ENCODE results near the gene MRTFA.
"Not testable (repeated sequence)": the region's sequence is repeated elsewhere in the genome, so short reads cannot be mapped to it uniquely, and the experiment has no call there.

The MRTFA gene

DNA sequence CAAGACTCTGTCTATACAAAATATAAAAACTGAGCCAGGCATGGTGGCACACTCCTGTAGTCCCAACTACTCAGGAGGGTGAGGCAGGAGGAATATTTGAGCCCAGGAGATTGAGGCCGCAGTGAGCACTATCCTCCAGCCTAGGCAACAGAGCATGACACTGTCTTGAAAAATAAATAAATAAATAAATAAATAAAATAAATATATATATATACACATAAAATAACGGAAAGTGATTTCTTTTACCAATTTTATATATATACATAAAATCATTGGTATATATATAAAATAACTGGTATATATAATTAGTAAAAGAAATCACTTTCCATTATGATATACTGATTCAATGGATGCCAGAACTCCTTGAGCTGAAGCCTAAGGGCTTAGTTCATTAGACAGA, 91.8 kb downstream of the MRTFA start:
- DNase-seq, result no peak

GRCh38 chr22:40542821-40543540, 93.5 kb downstream of the MRTFA start:
- no peak for DNase-seq

DNA sequence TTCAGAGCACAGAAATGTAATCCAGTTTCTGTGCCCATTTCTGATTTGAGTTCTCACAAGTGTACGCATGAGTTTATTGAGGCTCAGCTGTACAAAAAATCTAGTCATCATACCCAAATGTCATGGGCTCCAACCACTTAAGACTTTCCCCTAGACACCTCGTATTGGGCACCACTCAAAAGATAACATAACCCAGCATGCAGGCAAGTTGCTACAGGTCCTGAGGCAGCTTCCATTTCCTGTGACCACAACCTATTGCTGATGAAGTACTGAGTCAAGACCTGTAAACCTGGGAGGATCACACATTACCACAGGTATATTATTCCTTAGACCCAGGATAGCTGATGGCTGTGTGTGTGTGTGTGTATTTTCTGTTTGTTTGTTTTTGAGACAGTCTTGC, 95.2 kb downstream of the MRTFA start:
- DNase-seq, result no peak

DNA sequence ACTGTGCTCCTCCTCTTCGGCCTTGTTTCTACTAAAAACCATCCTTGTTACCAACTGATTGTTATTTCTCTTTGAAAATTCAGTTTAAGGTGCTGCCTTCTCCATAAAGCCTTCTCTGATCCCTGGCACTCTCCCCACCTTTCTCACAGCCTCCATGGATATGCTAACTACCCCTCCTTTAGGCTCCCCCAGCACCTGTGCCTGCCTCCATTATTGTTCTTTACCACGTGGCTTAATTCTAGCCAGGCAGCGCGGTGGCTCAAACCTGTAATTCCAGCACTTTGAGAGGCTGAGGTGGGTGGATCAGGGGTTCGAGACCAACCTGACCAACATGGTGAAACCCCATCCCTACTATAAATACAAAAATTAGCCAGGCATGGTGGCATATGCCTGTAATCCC, 96.3 kb downstream of the MRTFA start:
- no peak for DNase-seq

DNA sequence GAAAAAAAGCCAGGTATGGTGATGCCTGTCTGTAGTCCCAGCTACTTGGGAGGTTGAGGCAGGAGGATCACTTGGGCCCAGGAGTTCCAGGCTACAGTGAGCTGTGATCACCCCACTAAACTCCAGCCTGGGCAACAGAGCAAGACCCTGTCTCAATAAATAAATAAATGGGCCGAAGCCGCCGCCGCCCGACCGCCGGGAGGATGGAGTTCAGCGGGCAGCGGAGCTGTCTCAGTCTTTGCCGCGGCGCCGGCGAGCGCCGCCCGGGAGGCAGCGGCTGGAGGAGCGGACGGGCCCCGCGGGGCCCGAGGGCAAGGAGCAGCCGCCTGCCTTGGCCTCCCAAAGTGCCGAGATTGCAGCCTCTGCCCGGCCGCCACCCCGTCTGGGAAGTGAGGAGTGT, 100.4 kb downstream of the MRTFA start:
- not testable (repeated sequence) for DNase-seq

DNA sequence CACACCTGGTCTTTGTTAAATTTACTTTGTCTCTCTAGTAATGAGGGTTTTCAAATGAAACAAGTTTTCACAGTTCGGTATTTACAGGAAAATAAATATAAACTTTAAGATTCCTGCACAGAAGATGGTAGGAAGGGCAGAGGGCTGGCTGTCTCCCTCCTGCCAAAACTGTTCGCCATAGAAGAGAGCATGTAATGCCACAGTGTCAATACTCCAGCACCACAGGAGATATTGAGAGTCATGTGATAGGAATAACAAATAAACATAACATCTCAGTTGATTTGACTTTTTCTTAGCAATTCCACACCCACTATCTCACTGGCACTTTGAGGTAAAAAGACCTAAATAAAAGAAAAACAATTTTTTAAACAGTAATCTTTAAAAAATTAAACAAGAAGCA, 100.9 kb downstream of the MRTFA start:
- DNase-seq, result no peak

- no peak for DNase-seq
Observed at GRCh38 chr22:40535189-40535512, 101.4 kb downstream of the MRTFA start.

DNA sequence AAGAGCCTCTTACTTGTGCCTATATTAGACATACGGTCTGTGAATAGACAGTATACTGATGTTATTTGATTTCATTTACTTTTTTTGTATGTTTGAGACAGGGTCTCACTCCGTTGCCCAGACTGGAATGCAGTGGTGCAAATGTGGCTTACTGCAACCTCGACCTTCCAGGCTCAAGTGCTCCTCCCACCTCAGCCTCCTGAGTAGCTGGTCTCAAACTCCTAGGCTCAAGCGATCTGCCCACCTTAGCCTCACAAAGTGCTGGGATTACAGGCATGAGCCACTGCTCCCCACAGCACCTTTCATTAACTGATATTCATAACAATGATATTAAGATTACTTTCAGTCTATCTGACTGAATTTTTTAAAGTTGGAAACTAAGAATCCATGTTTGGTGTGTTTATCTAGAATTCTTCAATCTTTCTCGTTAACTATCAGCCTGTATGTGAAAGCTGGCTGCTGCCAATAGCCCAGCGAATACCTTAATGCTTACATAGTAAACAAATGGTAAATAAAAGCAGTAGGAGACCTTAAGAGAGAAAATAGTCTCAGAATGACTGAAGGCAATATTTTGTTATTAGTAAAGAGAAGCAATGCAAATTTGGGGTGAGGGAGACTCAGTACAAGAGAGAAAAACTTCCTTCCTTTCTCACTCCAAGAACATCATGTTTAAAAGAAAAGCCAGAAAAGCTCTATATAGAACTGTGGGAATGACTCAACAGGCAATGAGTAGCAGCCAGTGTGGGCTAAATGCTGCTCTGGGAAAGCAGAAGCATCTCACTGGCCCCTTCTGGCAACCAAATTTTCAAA, 101.9 kb downstream of the MRTFA start:
- DNase-seq, result no peak

GRCh38 chr22:40533712-40534378, 102.7 kb downstream of the MRTFA start:
- DNase-seq, result no peak

DNA sequence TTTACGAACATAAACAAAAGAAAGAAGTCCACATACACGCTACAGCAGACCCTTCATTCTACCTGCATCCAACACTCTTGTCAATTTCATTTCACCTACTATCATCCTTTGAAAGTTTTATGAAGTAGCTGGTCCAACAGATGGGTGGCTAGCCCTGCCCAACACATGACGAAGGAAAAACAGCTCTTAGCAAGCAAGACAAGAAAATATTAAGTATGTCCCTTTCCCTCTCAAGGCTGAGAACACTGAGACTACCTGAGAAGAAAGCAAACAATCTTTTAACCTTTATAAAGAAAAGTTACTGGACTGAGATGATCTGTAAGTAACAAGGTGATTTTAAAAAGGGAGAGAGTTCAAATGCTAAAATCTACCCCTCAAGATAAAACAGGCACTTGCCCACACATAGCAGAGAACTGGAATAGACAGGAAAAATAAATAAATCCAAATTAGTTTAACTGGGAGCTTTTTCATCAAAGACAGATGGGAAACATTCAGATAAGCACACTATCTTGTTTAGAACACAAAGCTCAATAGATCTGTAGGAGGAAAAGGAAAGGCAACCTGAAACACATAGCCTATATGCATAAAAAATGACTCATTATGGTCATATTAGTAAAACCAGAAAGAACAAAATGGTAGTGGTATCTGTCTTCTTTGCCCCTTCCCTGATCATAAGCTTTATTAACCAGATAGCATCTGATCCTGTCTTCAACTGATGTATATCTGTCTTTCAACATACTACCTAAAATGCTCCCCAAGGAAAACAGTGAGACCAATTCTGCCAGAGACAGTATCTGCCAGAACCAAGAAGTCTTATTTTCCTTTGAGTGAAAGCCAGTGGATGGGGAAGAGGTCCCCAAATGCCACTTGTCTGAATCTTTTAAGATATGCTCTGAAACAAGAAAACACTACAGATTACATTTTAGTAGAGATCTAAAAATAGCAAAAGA, 104.3 kb downstream of the MRTFA start:
- no peak for DNase-seq

DNA sequence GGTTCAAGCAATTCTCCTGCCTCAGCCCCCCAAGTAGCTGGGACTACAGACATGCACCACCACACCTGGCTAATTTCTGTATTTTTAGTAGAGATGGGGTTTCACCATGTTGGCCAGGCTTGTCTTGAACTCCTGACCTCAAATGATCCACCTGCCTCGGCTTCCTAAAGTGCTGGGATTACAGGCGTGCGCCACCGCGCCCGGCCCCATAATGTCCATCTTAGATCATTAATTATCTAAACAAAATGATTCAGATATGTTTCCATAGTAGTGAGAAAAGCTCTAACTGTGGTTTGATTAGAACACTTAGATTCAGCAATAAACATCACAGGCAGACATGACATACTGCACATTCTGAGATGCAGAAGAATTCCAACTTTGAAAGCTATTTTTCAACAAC, 106.1 kb downstream of the MRTFA start:
- not testable (repeated sequence) for DNase-seq

DNA sequence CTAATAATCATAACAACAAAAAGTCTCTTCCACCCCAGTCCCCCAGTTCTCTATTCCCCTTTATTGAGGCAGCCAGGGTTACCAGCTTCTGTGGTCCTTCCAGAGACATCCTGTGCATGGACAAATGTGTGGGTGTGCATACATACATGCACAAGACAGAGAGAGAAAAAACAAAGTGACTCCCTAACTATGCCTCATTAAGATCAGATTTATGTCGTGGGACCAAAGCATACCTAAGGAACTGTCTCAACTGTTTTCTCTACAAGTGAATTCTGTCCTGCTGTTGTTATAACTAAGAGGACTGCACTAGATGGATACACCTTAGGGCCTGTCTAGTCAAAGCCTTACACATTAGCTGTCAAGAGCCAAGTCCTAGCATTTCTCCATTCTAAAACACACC, 106.7 kb downstream of the MRTFA start:
- DNase-seq, result no peak

DNA sequence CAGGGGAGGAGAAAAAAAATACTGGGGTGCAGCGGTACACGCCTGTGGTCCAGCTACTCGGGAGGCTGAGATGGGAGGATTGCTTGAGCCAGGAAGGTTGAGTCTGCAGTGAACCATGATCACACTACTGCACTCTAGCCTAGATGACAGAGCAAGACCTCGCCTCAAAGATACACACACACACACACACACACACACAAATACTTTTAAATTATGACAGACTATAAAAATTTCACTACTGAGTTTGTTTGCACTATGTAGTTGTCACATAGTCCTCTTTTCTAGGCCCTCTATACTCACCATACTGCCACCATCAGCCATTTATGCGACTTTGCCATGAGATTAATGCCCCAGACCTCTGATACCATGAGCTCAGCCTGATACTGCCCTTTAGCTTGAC, 109.6 kb downstream of the MRTFA start:
- no peak for DNase-seq

DNA sequence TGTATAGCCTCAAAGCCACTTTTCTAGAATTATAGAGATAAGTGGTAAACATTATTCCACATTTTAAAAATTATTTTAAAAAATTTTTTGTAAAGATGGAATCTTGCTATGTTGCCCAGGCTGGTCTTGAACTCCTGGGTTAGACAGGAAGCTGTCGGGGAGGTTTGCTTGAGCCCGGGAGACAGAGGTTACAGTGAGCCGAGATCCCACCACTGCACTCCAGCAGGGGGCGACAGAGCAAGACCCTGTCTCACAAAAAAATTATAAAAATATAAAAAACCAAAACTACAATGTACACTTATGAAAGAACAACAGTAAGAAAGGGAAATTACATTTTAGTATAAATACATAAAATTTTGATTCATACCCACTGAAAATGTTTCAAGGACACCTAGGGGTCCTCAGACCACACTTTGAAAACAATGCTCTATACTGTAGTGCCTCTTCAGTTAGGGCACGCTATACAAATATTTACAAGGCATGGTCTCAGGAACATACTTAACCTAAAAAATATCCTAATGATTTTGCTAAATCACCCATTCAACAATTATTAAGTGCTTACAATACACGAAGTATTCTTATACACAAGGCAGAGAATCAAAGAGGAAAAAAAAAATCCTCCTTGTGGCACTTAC, 111.2 kb downstream of the MRTFA start:
- DNase-seq, result no peak

GRCh38 chr22:40524392-40525249, 111.9 kb downstream of the MRTFA start:
- no peak for DNase-seq

- no peak for DNase-seq
Observed at GRCh38 chr22:40522141-40522540, 114.4 kb downstream of the MRTFA start.

GRCh38 chr22:40521046-40521445, 115.5 kb downstream of the MRTFA start:
- DNase-seq, result no peak

GRCh38 chr22:40520562-40520961, 116.0 kb downstream of the MRTFA start:
- no peak for DNase-seq

GRCh38 chr22:40519948-40520331, 116.6 kb downstream of the MRTFA start:
- DNase-seq, result no peak

DNA sequence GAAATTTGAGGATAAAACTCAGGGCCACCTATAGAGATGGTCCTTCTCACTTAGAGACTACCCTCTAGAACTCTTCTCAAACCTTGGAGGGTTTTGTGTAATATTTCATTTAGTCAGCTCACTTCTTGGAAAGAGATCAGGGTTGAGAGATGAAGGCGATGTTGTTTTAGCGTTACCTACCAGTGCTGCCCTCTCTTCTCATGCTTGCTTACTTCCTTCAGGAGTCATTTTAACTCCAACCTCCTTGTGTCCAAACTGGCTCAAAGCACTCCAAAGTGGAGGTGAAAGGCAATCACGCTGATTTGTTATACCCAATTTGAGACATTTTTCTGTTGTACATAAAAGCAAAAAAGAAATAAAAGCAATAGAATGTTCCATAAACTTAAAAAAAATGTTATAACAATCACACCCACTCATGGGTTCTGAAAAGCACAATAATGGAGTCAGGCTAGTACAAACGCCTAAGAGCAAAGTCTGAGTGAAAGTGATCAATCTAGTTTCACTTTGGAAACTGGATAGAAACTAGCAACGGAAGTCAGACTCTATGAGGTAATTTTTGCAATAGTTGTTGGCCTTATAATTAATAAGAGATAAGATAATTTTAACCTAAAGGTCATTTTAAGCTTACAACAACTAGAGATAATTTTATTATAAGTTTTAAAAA, 117.1 kb downstream of the MRTFA start:
- DNase-seq, result no peak

DNA sequence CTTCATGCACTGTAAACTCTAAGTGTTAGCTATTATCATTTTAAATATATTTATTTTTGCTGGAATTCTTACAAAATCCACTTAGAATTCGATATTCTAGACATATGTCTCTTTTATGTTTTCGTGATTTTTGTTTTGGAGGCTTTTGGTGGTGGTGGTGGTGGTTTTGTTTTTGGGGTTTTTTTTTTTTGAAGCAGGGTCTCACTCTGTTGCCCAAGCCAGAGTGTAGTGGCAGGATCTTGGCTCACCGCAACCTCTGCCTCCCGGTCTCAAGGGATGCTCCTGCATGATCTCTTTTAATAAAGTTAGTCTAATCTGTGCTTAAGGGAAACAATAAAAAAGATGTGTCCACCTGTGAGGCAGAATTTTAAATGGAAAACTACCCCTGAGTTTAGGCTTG, 117.7 kb downstream of the MRTFA start:
- no peak for DNase-seq

All from 8988T (cell line).